ENCODE data around the gene TRABD2B.

TRABD2B gene

DNA sequence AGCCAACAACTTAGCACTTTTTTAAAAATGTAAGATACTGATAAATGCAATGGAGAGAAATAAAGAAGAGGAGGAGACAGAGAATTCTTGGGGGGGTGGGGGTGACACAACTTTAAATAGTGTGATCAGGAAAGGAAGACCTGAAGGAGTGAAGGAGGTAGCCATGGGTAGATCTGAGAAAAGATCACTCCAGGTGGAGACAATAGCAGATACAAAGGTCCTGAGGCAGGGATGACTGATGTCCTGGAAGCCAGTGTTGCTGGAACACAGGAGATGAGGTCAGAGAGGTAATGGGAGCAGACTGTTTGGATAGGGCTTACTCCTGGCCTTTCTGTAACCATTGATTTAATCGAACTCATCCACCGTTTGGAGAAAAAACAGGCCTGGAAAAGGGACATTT is 24.6 kb upstream of the TRABD2B start:
- DNase-seq, result no peak

DNA sequence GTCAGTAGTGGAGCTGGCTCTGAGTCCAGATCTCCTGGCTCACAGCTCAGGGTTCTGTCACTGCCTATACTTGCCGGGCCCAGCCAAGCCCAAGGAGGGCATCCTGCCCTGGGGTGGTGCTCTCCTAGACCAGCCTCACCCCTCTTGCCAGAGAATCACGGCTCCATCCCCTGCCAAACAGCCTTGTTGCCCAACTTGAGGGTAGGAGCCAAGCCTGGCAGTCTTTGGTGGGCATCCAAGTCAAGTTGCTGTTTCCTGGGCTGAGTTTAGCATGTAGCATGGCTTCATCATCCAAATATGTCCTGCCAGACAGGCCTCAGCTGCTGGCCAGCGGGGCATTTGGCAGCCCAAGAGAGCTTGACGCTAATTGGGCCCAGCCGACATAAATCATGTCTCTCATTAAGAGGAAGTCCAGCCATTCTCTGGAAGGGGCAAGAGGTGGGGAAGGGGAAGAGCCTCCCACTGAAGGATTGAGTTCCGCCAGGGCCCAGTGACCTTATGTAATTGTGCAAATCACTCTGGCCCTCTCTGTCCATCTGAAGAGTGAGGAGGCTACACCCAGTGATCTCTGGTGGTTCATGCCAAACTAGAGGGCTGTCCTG is 22.6 kb upstream of the TRABD2B start:
- no peak for DNase-seq

DNA sequence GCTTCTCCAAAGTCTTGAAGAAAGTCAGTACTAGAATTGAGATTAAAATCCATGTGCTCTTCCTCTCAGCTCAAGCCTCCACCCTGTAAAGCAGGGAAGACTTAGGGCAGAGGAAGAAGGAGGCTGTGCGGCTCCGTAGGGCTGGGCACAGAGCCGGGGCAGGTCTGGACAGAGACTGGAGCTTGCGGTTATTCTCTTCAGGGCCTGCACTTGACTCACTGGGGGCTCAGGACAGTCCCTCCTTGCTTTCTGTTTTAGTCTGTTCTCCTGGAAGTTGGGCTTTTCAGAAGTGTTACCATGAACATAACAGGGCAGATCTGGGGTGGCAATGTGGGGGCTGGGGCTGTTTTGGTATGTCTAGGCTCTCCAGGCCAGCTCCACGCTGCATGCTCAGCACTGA is 21.6 kb upstream of the TRABD2B start:
- no peak for DNase-seq

DNA sequence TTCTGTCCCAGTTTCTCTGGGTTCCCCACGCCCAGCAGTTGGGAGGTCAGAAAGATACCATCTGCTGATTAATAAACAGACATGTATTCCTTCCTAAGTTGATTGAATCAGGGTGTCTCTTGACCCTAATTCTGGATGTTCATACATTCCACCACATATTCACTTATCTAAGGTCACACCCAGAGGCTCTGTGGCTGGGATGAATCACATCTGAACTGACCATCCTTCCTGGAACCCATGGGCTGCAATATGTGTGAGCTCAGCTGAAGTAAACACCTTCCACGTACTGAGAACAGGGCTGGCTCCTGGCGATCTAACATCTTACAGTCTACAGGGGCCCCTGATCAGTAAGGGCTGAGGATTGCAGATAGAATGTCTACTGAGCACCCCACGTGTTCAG is 20.5 kb upstream of the TRABD2B start:
- DNase-seq, result no peak

DNA sequence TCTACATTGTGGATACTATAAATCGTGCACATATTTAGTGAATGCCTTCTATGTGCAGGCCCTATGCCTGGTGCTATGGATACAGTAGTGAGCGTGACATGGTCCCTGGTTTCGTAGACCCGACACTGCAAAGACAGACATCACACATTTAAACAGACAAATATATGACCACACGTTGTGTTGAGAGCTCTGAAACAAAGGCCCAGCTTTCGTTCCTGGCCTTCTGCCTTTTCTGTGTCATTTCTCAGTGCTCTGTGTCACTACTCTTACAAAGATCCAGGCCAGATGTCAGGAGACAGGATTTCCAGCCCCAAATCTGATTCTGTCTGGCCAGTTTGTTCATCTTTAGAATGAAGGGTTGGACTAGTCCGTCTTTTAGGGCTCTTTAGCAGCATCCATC is 19.3 kb upstream of the TRABD2B start:
- DNase-seq, result no peak

DNA sequence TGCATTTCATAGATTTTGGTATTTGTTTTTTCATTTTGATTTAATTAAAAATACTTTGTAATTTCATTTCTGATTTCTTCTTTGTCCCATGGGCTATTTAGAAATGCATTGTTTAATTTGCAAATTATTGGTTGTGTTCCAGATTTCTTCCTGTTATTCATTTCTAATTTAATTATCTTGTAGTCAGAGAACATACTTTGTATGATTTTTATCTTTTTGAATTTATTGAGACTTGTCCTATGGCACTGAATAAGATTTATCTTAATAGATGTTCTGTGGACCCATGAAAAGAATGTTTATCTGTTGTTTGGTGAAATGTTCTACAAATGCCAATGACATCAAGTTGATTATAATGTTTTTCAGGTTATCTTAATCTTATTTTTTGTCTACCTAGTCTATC is 16.1 kb upstream of the TRABD2B start:
- no peak for DNase-seq

DNA sequence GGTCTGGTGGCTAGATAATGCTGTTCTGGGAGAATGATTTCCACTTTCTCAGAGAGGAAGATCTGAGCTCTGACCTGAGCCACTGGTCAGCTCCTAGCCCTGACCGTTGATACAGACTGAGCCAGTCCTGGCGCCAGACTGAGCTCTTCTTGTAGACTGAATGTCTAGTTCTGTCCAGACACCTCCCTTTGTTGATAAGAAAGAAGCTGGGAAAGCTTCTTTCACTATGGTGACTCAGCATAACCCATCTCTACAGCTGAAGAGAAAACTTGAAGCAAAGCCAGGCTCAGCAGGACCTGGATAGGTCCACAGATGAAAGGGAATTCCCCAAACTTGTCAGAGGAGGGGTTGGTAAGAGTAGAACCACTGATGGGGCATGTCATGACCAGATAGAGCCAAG is 9.9 kb upstream of the TRABD2B start:
- no peak for DNase-seq

DNA sequence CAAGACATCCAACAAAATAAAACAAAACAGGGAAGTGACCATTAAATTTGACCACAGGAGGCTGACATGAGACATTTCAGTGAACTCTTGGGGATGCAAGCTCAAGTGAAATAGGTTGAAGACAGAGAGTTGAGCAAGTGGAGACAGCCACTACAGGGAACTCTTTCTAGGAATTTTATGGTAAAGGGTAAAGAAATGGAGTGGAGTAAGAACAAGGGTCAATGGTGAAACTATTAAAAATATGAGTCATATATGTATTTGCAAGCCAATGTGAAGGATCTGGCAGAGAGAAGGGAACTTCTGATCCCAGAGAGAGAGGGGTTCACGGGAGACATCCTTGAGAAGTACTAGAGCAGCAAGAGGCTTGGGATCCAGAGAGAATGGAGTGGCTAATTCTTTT is 9.1 kb upstream of the TRABD2B start:
- no peak for DNase-seq

DNA sequence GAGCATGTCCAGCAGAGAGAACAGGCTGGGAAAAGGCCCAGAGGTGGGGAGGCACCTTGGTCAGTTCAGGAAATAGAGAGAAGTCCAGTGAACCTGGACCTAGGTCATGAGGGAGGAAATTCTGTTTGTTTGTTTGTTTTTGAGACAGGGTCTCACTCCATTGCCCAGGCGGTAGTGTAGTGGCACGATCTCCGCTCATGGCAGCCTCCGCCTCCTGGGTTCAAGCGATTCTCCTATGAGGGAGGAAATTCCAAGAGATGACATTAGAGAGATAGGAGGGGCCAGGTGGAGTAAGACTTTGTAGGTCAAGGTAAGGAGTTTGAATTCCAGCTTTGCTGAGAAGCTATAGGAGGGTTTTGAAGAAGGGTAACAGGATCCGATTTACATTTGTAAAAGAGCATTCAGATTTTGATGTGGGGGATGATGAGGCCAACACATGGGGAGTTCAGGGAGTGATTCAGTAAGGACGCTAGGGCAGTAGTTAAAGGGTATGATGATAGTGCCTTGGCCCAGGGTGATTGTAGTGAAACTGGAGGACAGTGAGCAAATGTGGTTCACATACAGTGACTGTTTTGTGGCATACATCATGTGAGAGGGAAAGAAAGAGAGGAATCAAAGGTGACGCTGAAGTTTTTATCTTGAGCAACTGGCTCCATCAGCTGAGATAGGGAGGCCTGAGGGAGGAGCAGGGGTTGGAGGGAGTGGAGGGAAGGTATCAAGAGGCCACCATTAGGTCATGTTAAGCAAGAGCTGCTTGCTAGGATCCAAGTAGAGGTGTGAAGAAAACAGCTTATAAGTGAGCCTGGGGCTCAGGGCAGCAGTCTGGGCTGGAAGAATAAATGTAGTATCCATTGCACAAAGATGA is 8.3 kb upstream of the TRABD2B start:
- DNase-seq, result no peak

DNA sequence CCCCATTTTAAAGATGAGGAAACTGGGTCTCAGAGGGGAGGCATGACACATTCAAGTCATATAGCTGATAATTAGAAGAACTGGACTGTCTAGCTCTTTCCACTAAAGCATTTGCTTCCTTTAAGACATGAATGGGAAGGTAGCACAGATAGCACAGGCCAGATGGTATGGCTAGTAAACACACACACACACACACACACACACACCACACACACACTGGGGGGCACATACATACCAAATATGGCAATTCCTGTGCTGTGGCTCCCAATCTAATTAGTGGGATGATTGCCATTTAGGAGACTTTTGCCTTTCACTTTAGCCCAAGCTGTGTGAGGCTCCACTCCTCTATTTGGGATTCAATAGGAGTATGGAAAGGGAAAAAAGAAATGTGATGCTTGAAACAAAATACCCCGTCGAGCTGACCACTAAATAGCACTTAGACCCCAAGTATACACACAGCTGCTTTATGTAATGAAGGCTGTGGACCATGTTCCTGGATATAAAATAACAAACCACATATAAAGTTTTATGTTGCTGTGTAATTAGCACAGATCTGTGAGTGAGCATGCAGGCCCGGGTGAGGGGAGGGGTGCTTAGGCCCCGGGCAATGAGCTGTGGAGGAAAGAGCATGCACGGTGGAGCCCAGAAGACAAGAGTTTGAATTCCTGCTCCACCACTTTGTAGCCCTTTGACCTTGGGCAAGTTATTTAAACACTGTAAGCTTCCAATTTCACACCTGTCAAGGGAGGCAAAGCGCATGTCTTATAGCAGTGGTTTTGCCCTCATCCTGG is 6.8 kb upstream of the TRABD2B start:
- peak; percentile 35 to 73 for DNase-seq

DNA sequence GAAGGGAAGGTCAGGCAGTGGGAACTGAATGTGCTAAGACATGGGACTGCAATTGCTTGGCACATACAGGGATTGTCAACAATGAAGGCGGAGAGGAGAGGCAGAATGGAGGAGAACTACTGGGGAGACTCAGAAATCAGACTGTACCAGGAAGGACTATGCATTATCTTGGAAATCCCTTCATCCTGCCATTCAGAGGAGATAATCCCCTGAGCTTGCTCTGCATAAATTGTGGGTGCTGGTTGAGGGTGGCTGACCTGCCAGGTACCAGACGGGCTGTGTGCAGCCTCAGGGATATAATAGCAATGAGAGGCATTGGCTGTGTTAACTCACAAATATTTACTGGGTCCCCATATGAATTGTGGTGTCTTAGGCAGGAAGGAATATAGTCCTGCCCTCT is 5.0 kb upstream of the TRABD2B start:
- no peak for DNase-seq

DNA sequence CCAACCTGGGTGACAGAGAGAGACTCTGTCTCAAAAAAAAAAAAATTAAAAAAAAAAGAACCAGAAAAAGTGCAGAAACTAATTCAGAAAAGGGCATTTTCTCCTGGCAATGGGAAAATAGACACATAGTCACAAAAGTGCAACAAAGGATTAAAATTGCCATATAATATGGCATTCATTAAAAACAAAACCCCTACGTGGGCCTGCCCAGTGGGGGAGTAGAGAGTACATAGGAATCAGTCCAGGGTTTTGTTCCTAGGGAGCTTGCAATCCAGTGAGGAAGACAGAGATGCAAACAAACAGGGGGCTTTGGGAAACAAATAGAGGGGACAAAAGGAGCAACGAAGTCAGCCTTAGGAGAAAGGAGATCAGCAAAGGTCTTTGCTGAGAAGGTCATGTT is 4.5 kb upstream of the TRABD2B start:
- no peak for DNase-seq

DNA sequence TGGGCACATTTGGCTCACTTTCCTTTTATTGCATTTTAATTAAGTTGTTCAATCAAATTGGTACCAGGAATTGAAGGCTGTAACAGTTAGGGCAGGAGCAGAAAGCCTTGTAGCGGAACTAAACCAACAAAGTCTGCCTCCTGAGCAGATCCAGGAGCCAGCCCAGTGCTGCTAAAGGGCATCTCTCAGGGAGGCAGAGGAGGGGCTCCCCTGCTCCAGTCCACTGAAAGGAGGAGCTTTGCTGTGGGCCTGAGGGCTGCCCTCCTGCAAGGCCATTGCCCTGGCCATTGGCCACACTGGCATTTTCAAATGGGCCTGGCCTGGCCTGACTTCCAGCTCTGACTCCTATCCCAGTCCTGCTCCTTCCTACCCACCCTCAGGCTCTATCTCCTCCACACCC is 3.7 kb upstream of the TRABD2B start:
- no peak for DNase-seq

DNA sequence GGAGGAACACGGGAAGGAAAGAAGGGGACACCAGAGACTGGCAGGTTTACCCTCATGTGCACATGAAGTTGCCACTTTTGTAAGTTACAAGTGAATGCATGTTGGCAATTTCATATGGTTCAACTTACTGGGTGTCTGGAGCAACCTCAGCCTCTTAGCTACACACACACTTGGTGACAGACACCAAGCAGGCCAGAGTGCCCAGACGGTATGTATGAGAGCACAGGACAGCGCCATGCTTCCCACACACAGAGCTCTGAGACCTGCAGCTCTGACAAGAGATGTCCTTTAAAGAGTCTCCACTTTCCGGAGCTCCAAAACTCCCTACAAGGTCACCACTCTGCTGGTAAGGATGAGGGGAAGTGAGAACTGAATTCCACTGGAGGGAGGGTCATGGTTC is 1.9 kb upstream of the TRABD2B start:
- no peak for DNase-seq

DNA sequence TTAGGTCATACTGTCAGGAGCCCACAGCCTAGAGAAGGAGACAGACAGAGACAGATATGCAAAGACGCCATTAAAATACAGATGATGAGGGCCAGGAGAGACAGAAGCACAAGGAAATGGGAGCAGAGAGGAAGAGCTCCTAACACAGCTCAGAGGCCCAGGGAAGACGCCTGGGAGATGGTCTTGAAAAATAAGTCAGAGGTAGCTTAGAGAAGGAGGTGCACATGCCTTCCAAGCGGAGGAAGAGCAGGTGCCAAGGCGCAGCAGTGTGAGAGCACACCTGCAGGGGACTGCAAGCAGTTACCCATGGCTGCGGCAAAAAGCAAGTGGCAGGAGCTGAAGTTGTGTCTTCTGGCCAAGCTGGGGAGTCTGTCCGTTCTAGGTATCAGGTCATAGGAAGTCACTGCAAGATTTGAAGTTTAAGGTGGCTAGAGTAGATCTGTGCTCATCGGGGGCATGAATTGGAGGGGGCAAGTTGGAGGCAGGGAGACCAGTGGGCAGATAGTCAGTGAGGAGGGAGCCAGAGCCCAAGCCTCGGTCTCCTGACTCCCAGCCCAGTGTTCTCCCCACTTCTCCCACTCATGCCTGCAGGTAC is 1.3 kb upstream of the TRABD2B start:
- no peak for DNase-seq

DNA sequence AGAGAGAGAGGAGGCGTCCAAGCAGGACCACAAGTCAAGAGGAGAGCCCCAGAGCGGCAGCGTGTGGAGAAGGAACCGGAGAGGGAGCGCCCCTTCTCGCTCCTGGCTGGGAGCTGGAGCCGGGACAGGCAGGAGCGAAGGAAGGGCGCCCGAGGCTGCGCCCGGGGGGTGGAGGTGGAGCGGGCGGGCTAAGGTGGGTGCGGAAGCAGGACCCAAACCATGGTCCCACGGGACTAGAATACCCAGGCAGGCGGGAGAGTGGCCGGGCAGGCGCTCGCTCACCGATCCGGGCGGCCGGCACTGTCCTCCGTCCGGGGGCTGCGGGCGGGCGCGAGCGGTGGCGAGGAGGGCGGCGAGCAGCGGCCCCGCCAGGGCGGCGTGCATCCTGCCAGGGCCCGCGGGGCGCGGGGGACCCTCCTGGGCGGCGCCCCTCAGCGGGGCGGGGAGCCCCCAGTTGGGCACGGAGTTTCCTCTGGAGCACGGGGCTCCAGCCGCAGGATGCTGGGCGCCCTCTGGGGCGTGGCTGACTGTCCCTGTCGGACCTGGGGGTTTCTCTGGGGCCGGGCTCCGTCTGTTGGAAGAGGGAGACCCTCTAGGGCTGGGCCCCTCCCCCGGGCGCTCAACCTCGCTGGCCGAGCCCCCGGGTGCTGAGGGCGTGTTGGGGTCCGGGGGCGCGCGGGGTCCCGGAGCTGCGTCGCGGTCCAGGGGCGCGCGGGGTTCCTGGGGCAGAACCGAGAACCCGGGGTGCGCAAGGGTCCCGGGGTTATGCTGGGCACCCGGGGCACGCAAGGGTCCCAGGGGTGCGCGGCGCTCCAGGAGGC is 569 bp downstream of the TRABD2B start:
- no peak for DNase-seq

DNA sequence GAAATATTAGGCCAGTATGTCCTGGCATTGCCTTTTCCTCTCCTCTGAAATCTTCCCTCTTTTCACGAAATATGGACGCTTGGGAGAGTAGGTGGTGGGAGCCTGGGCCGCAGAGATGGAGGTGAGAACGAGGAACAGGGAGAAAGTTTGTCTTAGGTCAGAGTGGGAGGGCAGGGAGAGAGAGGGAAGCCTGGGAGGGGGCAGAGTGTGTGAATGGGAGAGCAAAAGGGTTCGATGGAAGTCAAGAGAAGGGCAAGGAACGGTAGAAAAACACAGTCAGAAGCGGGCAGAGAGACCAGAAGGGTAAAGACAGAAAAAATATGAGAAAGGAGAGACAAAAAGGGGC is 1.2 kb downstream of the TRABD2B start:
- DNase-seq, result no peak

DNA sequence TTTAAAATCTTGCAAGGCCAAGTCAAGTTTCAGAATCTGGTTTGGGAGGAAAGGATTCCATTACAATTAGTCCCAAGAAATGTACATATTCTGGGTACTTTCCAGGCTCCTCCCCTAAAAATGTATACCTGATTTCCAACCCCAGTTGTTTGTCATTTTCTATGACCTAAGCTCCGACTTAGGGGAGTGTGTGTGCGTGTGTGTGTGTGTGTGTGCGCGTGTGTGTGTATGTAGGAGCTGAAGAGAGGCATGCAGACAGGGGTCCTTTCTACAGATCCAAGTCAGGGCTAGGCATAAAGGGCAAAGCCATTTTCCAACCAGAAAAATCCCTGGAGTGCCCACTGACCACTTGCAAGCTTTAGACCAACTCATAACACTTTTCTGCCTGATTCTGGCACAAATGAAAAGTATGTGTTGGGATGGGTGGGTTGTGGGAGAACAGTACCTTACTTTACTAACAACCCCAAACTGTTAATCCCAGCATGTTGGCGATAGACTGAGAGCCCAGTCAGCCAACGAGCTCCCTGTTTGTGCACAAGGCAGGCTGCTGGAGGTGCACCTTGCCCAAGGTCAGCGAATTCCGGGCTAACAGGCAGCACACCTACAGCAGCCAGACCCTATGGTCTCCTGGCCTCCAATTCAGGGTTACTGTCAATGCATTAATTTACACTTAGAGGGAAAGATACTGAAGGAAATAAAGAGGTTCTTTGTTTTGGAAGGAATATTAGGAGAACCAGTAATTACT is 1.7 kb downstream of the TRABD2B start:
- no peak for DNase-seq

DNA sequence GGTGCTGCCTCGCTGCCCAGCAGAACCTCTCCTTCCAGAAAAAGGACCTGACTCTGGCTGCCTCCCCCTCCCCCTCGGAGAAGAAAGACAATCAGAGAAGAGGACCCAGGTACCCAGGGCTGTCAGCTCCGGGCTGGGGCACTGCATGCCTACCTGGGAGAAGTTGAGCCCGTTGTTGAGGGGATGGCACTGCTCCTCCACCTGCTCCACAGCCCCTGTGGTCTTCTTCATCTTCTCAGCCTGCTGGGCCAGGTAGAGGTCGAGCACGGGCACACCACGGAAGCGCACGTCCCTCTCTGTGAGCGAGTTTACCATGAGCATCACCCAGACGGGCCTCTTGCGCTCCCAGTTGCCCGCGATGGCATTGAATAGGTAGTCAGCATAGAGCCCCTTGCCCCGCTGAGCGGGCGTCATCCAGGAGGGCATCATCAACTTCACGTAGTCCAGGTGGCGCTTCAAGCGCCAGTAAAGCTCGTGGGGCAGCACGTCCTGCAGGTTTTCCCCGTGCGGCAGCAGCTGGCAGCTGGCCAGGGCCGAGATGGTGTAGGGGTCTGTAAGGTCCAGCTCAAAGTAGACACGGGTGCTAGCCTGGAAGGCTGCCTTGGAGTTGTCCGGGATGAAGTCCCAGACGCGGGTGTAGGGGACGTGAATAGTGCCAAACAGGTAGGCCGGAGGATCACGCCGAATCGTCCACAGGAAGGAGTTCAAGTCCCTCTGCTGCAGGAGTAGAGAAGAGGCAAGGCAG is 3.1 kb downstream of the TRABD2B start:
- DNase-seq, result no peak

DNA sequence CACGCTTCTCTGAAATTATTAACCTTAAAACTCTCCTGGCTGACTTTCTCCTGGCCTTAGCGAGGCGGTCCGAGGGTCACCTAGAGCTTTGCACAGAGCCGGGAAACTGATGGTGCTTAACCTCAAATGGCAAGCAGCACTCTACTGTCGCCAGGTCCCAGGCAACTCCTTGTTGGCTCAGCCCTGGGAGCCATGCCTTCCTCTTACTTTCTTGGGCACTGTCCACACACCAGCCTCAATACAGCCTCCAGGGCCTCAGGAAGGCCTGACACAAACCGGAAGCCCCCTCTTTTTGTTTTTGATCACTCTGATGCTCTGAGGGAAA is 3.8 kb downstream of the TRABD2B start:
- DNase-seq, result no peak

DNA sequence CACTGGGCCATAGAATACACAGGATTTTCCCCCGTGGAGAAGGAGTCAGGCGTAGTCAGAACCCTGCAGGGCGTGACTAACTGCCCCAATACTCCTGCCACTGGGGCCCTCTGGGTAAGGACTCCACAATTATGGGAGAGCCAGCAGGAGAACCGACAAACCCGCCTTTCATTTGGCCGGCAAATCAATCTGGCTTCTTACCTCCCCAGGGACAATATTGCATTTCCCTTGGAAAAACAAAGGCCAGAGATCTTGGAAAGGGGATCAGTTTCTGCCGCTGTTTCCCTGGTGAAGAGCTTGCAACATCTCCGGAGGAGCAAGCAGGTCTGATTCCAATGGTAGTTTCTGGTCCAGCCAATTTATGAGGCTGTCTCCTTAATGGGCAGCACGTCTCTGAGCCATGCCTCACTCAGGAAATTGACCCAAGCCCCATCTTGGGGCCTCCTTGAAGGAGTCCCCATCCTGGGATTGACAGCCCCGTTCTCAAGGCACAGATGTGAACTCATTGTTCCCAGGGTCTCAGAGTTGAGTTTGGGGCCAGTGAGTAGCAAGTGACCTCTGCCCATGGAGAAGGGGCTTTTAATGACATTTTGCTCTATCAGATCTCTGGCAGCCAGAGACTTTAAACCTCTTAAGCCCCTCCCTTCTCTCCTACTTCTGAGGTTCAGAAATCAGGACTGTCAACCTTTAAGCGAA is 4.3 kb downstream of the TRABD2B start:
- DNase-seq, result no peak
